ENCODE results near the gene MAP4K2.
A peak's percentile ranks its signal among the peaks of the same experiment; 100 is the strongest.

GRCh38 chr11:64843686-64844329 lies 40.8 kb upstream of the MAP4K2 start:
- TF ChIP-seq REST (IDR thresholded peaks at IDR 0.05; ENCODE audit: unreplicated experiment) = no peak
- TF ChIP-seq, protein P1, sequence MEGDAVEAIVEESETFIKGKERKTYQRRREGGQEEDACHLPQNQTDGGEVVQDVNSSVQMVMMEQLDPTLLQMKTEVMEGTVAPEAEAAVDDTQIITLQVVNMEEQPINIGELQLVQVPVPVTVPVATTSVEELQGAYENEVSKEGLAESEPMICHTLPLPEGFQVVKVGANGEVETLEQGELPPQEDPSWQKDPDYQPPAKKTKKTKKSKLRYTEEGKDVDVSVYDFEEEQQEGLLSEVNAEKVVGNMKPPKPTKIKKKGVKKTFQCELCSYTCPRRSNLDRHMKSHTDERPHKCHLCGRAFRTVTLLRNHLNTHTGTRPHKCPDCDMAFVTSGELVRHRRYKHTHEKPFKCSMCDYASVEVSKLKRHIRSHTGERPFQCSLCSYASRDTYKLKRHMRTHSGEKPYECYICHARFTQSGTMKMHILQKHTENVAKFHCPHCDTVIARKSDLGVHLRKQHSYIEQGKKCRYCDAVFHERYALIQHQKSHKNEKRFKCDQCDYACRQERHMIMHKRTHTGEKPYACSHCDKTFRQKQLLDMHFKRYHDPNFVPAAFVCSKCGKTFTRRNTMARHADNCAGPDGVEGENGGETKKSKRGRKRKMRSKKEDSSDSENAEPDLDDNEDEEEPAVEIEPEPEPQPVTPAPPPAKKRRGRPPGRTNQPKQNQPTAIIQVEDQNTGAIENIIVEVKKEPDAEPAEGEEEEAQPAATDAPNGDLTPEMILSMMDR (conservative IDR thresholded peaks at IDR 0.05; ENCODE audit: low read depth in 2 of 2) = no peak
- no peak for TF ChIP-seq EZH2 (IDR thresholded peaks at IDR 0.05; ENCODE audit: low read depth, unreplicated experiment)
- no peak for TF ChIP-seq JUNB (IDR thresholded peaks at IDR 0.05; ENCODE audit: unreplicated experiment)
- TF ChIP-seq POLR2AphosphoS5 (IDR thresholded peaks at IDR 0.05; ENCODE audit: low read depth) = no peak
- TF ChIP-seq EZH2phosphoT487 (IDR thresholded peaks at IDR 0.05; ENCODE audit: unreplicated experiment) = no peak
- no peak for TF ChIP-seq ETS1 (IDR thresholded peaks at IDR 0.05)
- TF ChIP-seq CREB1 (CRISPR knock-in tag; IDR thresholded peaks at IDR 0.05; ENCODE audit: low read depth) = peak; percentile 16; the same call in 1 of the 2 replicates
- TF ChIP-seq ZNF331 (CRISPR knock-in tag; IDR thresholded peaks at IDR 0.05; ENCODE audit: low read depth) = no peak
- TF ChIP-seq STAT1 (IDR thresholded peaks at IDR 0.05; ENCODE audit: unreplicated experiment) = no peak
